Measurements from ENCODE around the gene DOCK2.

The DOCK2 gene

DNA sequence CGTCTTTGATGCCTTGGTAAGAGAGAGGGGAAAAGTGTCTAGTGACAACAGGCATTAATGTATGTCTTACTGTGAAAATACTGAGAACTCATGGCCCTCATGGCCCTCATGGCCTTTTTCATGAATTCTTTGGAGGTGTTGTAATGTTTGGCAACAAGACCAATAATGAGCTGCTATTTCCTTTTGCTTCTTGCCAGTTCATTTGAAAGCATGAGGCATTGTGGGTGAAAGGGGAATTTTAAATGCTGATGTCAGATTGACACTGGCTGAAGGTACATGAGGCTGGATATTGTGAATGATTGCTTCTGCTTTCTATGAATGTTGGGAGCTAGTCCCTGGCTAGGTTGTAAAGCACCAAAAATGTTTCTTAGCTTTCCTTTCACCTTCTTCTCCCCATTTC lies 79.2 kb downstream of the DOCK2 start (continued):
- TF ChIP-seq ZNF776 (tag by site-specific recombination; IDR thresholded peaks at IDR 0.05; ENCODE audit: borderline replicate concordance) (no peak), MZF1 (tag by site-specific recombination; IDR thresholded peaks at IDR 0.05; ENCODE audit: borderline replicate concordance) (no peak), ZNF777 (tag by site-specific recombination; IDR thresholded peaks at IDR 0.05; ENCODE audit: borderline replicate concordance) (no peak), SP2 (tag by site-specific recombination; IDR thresholded peaks at IDR 0.05) (no peak), ZNF529 (tag by site-specific recombination; IDR thresholded peaks at IDR 0.05; ENCODE audit: insufficient replicate concordance) (no peak), REPIN1 (tag by site-specific recombination; IDR thresholded peaks at IDR 0.05; ENCODE audit: low read depth) (no peak), KLF10 (tag by site-specific recombination; IDR thresholded peaks at IDR 0.05) (no peak)
- TF ChIP-seq, protein P1, sequence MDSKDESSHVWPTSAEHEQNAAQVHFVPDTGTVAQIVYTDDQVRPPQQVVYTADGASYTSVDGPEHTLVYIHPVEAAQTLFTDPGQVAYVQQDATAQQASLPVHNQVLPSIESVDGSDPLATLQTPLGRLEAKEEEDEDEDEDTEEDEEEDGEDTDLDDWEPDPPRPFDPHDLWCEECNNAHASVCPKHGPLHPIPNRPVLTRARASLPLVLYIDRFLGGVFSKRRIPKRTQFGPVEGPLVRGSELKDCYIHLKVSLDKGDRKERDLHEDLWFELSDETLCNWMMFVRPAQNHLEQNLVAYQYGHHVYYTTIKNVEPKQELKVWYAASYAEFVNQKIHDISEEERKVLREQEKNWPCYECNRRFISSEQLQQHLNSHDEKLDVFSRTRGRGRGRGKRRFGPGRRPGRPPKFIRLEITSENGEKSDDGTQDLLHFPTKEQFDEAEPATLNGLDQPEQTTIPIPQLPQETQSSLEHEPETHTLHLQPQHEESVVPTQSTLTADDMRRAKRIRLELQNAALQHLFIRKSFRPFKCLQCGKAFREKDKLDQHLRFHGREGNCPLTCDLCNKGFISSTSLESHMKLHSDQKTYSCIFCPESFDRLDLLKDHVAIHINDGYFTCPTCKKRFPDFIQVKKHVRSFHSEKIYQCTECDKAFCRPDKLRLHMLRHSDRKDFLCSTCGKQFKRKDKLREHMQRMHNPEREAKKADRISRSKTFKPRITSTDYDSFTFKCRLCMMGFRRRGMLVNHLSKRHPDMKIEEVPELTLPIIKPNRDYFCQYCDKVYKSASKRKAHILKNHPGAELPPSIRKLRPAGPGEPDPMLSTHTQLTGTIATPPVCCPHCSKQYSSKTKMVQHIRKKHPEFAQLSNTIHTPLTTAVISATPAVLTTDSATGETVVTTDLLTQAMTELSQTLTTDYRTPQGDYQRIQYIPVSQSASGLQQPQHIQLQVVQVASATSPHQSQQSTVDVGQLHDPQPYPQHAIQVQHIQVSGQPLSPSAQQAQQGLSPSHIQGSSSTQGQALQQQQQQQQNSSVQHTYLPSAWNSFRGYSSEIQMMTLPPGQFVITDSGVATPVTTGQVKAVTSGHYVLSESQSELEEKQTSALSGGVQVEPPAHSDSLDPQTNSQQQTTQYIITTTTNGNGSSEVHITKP (tag by site-specific recombination; IDR thresholded peaks at IDR 0.05) = no peak

GRCh38 chr5:169717288-169717687 lies 80.2 kb downstream of the DOCK2 start:
- no peaks in the 10 kb centered on the region for H3K4me1 ChIP-seq (ENCODE audit: control insufficient read depth, insufficient read depth, low read length)
- H3K4me3 ChIP-seq (ENCODE audit: low read depth, low read length) = no peak overlapping the region
- no peaks in the 10 kb centered on the region for H3K9me3 ChIP-seq (ENCODE audit: control insufficient read depth, insufficient read depth, low read depth, low read length)
- POLR2A ChIA-PET = no interaction called here
- no peak for TF ChIP-seq ZNF843 (tag by site-specific recombination; IDR thresholded peaks at IDR 0.05)
- TF ChIP-seq ATF2 (tag by site-specific recombination; IDR thresholded peaks at IDR 0.05; ENCODE audit: low read depth) = no peak
- TF ChIP-seq ZNF513 (tag by site-specific recombination; IDR thresholded peaks at IDR 0.05) = no peak
- TF ChIP-seq ZSCAN4 (tag by site-specific recombination; IDR thresholded peaks at IDR 0.05) = no peak
- TF ChIP-seq ZNF112 (tag by site-specific recombination; IDR thresholded peaks at IDR 0.05) = no peak
- no peak for TF ChIP-seq ZNF138 (tag by site-specific recombination; IDR thresholded peaks at IDR 0.05; ENCODE audit: borderline replicate concordance)
- TF ChIP-seq, protein P2, sequence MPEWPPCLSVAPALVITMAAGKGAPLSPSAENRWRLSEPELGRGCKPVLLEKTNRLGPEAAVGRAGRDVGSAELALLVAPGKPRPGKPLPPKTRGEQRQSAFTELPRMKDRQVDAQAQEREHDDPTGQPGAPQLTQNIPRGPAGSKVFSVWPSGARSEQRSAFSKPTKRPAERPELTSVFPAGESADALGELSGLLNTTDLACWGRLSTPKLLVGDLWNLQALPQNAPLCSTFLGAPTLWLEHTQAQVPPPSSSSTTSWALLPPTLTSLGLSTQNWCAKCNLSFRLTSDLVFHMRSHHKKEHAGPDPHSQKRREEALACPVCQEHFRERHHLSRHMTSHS (tag by site-specific recombination; IDR thresholded peaks at IDR 0.05) = no peak
- H3K36me3 ChIP-seq (ENCODE audit: control insufficient read depth in 2 of 2, insufficient read depth in 1 of 2, low read length in 2 of 2) = no peaks in the 10 kb centered on the region
- H3K27ac ChIP-seq (ENCODE audit: extremely low read depth, low read depth, low read length) = no peak overlapping the region
- CTCF ChIA-PET = interaction anchor here (0.5 to 1.2 kb wide), 2 partner anchors 15 to 263 kb away, joined by 3 to 4 read pairs; partner anchors contain the start of gene INSYN2B

Measured in HEK293 (cell line).